GM23338 (cell line): ENCODE measurements around the gene EVI5. TPM values are rescaled to one million over a fixed set of nuclear protein-coding genes. Genes with fewer than 3 reads are reported as not detected.

ENCODE experiments used
- ATAC-seq: fragments of 200-7000 bp; cut with Tn5 transposase; 3 replicates; pipeline ENCODE4 v1.9.1; 2020
- DNase-seq: peaks from one replicate; pipeline ENCODE4 v3.0.0-alpha.2; 2015; ENCODE audit warnings: low spot score
- H2AFZ ChIP-seq: fragments of 200-600 bp; sonication (generic); 2 replicates; pipeline ENCODE4 v1.8.0; 2016; ENCODE audit warnings: antibody characterized with exemption, mild to moderate bottlenecking, moderate library complexity
- H3F3A ChIP-seq: fragments of 200-600 bp; sonication (generic); replicated peaks from 2 replicates; pipeline ENCODE4 v1.8.0; 2017; ENCODE audit warnings: antibody characterized with exemption, mixed run types, low read depth
- H3K27ac ChIP-seq: fragments of 200-600 bp; sonication (generic); 2 replicates; pipeline ENCODE4 v1.6.1; 2016; ENCODE audit warnings: low read depth
- H3K27me3 ChIP-seq: fragments of 200-600 bp; sonication (generic); 2 replicates; pipeline ENCODE4 v1.8.0; 2016; ENCODE audit warnings: mild to moderate bottlenecking, mixed run types, moderate library complexity; ENCODE audit not compliant: insufficient read depth
- H3K36me3 ChIP-seq: fragments of 200-600 bp; sonication (generic); 2 replicates; pipeline ENCODE4 v1.8.0; 2016; ENCODE audit warnings: mild to moderate bottlenecking; ENCODE audit not compliant: insufficient read depth
- H3K4me1 ChIP-seq: fragments of 200-600 bp; sonication (generic); 2 replicates; pipeline ENCODE4 v1.8.0; 2016; ENCODE audit warnings: mild to moderate bottlenecking, moderate library complexity; ENCODE audit not compliant: insufficient read depth
- H3K4me2 ChIP-seq: fragments of 200-600 bp; sonication (generic); 2 replicates; pipeline ENCODE4 v1.7.1; 2017; ENCODE audit warnings: mixed run types
- H3K4me3 ChIP-seq: fragments of 200-600 bp; sonication (generic); 2 replicates; pipeline ENCODE4 v1.6.1; 2016; ENCODE audit warnings: mixed run types
- H3K79me2 ChIP-seq: fragments of 200-600 bp; sonication (generic); replicated peaks from 2 replicates; pipeline ENCODE4 v1.8.0; 2017; ENCODE audit warnings: mild to moderate bottlenecking; ENCODE audit not compliant: insufficient read depth
- H3K9me2 ChIP-seq: fragments of 200-600 bp; sonication (generic); 2 replicates; pipeline ENCODE4 v1.8.0; 2017; ENCODE audit not compliant: insufficient read depth
- H4K20me1 ChIP-seq: fragments of 200-600 bp; sonication (generic); replicated peaks from 2 replicates; pipeline ENCODE4 v1.8.0; 2017; ENCODE audit warnings: mild to moderate bottlenecking; ENCODE audit not compliant: insufficient read depth
- H3K27ac Mint-ChIP-seq: 2 replicates; pipeline ENCODE4 v1.8.0; 2020; ENCODE audit warnings: inconsistent platforms, mild to moderate bottlenecking, moderate library complexity, mixed read lengths
- H3K27me3 Mint-ChIP-seq: 3 replicates; pipeline ENCODE4 v1.8.0; 2022; ENCODE audit warnings: low read depth, mild to moderate bottlenecking, moderate library complexity, mixed read lengths, inconsistent platforms; ENCODE audit not compliant: insufficient read depth, poor library complexity
- H3K36me3 Mint-ChIP-seq: 3 replicates; pipeline ENCODE4 v1.8.0; 2021; ENCODE audit warnings: low read depth, mild to moderate bottlenecking, inconsistent platforms, moderate library complexity, mixed read lengths
- H3K4me1 Mint-ChIP-seq: 3 replicates; pipeline ENCODE4 v1.8.0; 2020; ENCODE audit warnings: mild to moderate bottlenecking, inconsistent platforms, mixed read lengths
- H3K4me3 Mint-ChIP-seq: 3 replicates; pipeline ENCODE4 v1.8.0; 2021; ENCODE audit warnings: moderate library complexity, mild to moderate bottlenecking, inconsistent platforms, mixed read lengths
- H3K9me3 Mint-ChIP-seq: 3 replicates; pipeline ENCODE4 v1.8.0; 2020; ENCODE audit warnings: moderate library complexity, mild to moderate bottlenecking, inconsistent platforms, mixed read lengths
- CREB1 ChIP-seq: fragments of 250-450 bp; sonication (Bioruptor Pico); IDR thresholded peaks from 2 replicates; pipeline ENCODE4 v1.5.0; 2020; ENCODE audit warnings: low read depth, mild to moderate bottlenecking, moderate library complexity
- JUNB ChIP-seq: IDR thresholded peaks from one replicate; pipeline ENCODE4 v1.6.1; 2016; ENCODE audit warnings: antibody characterized with exemption; ENCODE audit not compliant: unreplicated experiment
- ZNF114 ChIP-seq: fragments of 250-450 bp; sonication (Bioruptor Pico); IDR thresholded peaks from 2 replicates; pipeline ENCODE4 v1.5.0; 2020; ENCODE audit warnings: mild to moderate bottlenecking, moderate library complexity
- ZNF331 ChIP-seq: fragments of 250-450 bp; sonication (Bioruptor Pico); IDR thresholded peaks from 2 replicates; pipeline ENCODE4 v1.5.0; 2020; ENCODE audit warnings: low read depth, mild to moderate bottlenecking, moderate library complexity
- polyA plus RNA-seq: library from polyadenylated mRNA; unstranded; fragments of >200 nt; fragmentation: Nextera tagmentation; extraction: Ambion mirVana; gene quantifications from 2 replicates; pipeline ENCODE4 v1.2.1, GENCODE V29; 2016
- total RNA-seq: library from RNA; depleted of rRNA; stranded (reverse); fragments of >200 nt; shearing (Covaris generic); gene quantifications from 2 replicates; pipeline ENCODE4 v1.2.3, GENCODE V29; 2014
- TF ChIP-seq, protein P1 (sequence below), 2 experiments: fragments of 200-600 bp in 1 of 2; sonication (generic) in 1 of 2; conservative IDR thresholded peaks; 2 replicates each; pipeline versions ENCODE4 v1.5.1 to v1.6.1; 2016 to 2017; ENCODE audit warnings: antibody characterized with exemption in 2 of 2, low read depth in 2 of 2, mild to moderate bottlenecking in 2 of 2, moderate library complexity in 1 of 2
- TF ChIP-seq, protein P2 (sequence below): fragments of 250-450 bp; sonication (Bioruptor Pico); IDR thresholded peaks from 2 replicates; pipeline ENCODE4 v1.5.0; 2020; ENCODE audit warnings: mild to moderate bottlenecking, moderate library complexity

Gene EVI5
- total and polyA plus RNA-seq, 2 experiments from 2014 or later = 15.6 to 24.8 TPM

DNA sequence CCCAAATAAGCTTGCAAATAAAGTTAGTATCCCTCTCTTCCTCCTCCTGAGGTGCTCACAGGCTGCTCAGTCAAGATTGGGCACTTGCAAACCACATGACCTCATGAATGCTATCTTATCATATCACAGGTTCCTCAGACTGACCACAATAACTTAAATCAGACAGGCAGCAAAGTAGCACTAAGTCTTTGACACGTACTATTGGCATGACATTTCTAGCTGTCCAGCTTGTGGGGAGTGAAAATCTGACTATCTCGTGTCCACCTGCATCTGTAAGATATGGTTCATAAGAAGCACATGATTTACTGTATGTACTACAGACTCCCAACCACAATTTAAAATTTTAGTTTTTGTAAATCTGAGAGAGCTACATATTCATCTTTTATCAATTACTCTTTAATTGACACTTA is 240.1 kb downstream of the EVI5 start:
- H3K4me1 ChIP-seq = no peaks in the 10 kb centered on the region

More for the DNA sequence above, 240.1 kb downstream of the EVI5 start:
- Mint-ChIP-seq H3K4me3 (no peak overlapping the region), H3K27ac (no peak overlapping the region), H3K36me3 (0 out of 3 replicates have a peak, but pooled peaks cover 3% of the 10 kb centered on the region), H3K4me1 (no peaks in the 10 kb centered on the region), H3K27me3 (peaks cover 3% of the 10 kb centered on the region), H3K9me3 (peaks cover 3% of the 10 kb centered on the region; the same call in 1 of the 3 replicates)
- H3K9me2 ChIP-seq = no peaks in the 10 kb centered on the region
- no peaks in the 10 kb centered on the region for H3K79me2 ChIP-seq
- no peak overlapping the region for H2AFZ ChIP-seq
- TF ChIP-seq ZNF331 (CRISPR knock-in tag) = no peak
- TF ChIP-seq, protein P1, sequence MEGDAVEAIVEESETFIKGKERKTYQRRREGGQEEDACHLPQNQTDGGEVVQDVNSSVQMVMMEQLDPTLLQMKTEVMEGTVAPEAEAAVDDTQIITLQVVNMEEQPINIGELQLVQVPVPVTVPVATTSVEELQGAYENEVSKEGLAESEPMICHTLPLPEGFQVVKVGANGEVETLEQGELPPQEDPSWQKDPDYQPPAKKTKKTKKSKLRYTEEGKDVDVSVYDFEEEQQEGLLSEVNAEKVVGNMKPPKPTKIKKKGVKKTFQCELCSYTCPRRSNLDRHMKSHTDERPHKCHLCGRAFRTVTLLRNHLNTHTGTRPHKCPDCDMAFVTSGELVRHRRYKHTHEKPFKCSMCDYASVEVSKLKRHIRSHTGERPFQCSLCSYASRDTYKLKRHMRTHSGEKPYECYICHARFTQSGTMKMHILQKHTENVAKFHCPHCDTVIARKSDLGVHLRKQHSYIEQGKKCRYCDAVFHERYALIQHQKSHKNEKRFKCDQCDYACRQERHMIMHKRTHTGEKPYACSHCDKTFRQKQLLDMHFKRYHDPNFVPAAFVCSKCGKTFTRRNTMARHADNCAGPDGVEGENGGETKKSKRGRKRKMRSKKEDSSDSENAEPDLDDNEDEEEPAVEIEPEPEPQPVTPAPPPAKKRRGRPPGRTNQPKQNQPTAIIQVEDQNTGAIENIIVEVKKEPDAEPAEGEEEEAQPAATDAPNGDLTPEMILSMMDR (conservative IDR thresholded peaks at IDR 0.05; ENCODE audit: low read depth in 2 of 2) = no peak
- TF ChIP-seq CREB1 (CRISPR knock-in tag) = no peak
- no peak for TF ChIP-seq ZNF114
- no peak for TF ChIP-seq JUNB
- TF ChIP-seq, protein P2, sequence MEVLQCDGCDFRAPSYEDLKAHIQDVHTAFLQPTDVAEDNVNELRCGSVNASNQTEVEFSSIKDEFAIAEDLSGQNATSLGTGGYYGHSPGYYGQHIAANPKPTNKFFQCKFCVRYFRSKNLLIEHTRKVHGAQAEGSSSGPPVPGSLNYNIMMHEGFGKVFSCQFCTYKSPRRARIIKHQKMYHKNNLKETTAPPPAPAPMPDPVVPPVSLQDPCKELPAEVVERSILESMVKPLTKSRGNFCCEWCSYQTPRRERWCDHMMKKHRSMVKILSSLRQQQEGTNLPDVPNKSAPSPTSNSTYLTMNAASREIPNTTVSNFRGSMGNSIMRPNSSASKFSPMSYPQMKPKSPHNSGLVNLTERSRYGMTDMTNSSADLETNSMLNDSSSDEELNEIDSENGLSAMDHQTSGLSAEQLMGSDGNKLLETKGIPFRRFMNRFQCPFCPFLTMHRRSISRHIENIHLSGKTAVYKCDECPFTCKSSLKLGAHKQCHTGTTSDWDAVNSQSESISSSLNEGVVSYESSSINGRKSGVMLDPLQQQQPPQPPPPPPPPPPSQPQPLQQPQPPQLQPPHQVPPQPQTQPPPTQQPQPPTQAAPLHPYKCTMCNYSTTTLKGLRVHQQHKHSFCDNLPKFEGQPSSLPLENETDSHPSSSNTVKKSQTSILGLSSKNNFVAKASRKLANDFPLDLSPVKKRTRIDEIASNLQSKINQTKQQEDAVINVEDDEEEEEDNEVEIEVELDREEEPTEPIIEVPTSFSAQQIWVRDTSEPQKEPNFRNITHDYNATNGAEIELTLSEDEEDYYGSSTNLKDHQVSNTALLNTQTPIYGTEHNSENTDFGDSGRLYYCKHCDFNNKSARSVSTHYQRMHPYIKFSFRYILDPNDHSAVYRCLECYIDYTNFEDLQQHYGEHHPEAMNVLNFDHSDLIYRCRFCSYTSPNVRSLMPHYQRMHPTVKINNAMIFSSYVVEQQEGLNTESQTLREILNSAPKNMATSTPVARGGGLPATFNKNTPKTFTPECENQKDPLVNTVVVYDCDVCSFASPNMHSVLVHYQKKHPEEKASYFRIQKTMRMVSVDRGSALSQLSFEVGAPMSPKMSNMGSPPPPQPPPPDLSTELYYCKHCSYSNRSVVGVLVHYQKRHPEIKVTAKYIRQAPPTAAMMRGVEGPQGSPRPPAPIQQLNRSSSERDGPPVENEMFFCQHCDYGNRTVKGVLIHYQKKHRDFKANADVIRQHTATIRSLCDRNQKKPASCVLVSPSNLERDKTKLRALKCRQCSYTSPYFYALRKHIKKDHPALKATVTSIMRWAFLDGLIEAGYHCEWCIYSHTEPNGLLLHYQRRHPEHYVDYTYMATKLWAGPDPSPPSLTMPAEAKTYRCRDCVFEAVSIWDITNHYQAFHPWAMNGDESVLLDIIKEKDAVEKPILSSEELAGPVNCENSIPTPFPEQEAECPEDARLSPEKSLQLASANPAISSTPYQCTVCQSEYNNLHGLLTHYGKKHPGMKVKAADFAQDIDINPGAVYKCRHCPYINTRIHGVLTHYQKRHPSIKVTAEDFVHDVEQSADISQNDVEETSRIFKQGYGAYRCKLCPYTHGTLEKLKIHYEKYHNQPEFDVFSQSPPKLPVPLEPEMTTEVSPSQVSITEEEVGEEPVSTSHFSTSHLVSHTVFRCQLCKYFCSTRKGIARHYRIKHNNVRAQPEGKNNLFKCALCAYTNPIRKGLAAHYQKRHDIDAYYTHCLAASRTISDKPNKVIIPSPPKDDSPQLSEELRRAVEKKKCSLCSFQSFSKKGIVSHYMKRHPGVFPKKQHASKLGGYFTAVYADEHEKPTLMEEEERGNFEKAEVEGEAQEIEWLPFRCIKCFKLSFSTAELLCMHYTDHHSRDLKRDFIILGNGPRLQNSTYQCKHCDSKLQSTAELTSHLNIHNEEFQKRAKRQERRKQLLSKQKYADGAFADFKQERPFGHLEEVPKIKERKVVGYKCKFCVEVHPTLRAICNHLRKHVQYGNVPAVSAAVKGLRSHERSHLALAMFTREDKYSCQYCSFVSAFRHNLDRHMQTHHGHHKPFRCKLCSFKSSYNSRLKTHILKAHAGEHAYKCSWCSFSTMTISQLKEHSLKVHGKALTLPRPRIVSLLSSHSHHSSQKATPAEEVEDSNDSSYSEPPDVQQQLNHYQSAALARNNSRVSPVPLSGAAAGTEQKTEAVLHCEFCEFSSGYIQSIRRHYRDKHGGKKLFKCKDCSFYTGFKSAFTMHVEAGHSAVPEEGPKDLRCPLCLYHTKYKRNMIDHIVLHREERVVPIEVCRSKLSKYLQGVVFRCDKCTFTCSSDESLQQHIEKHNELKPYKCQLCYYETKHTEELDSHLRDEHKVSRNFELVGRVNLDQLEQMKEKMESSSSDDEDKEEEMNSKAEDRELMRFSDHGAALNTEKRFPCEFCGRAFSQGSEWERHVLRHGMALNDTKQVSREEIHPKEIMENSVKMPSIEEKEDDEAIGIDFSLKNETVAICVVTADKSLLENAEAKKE (CRISPR knock-in tag) = no peak
- H3K4me3 ChIP-seq = no peak overlapping the region
- H4K20me1 ChIP-seq = no peaks in the 10 kb centered on the region
- H3K27ac ChIP-seq = no peak overlapping the region
- H3K4me2 ChIP-seq = no peak overlapping the region
- no peaks in the 10 kb centered on the region for H3K36me3 ChIP-seq
- no peaks in the 10 kb centered on the region for H3F3A ChIP-seq
- H3K27me3 ChIP-seq = no peaks in the 10 kb centered on the region
- DNase-seq (no peak), ATAC-seq (no peak)
